GM23338 (cell line): ENCODE measurements around the gene MICAL3.

Experiments
- CTCF ChIP-seq, 2 experiments: fragments of 200-600 bp in 1 of 2; sonication (generic) in 1 of 2; conservative IDR thresholded peaks; 2 replicates each; pipeline versions ENCODE4 v1.5.1 to v1.6.1; 2016 to 2017; ENCODE audit warnings: antibody characterized with exemption in 2 of 2, low read depth in 2 of 2, mild to moderate bottlenecking in 2 of 2, moderate library complexity in 1 of 2
- EZH2 ChIP-seq: fragments of 200-600 bp; sonication (generic); IDR thresholded peaks from one replicate; pipeline ENCODE4 v1.8.0; 2017; ENCODE audit warnings: antibody characterized with exemption, mild to moderate bottlenecking, low read depth; ENCODE audit not compliant: unreplicated experiment
- EZH2phosphoT487 ChIP-seq: fragments of 200-600 bp; sonication (generic); IDR thresholded peaks from one replicate; pipeline ENCODE4 v1.8.1; 2018; ENCODE audit warnings: antibody characterized with exemption; ENCODE audit not compliant: unreplicated experiment
- POLR2AphosphoS5 ChIP-seq: IDR thresholded peaks from 2 replicates; pipeline ENCODE4 v1.6.1; 2016; ENCODE audit warnings: antibody characterized with exemption, low read depth
- ZNF462 ChIP-seq: fragments of 250-450 bp; sonication (Bioruptor Pico); IDR thresholded peaks from 2 replicates; pipeline ENCODE4 v1.5.0; 2020; ENCODE audit warnings: mild to moderate bottlenecking, moderate library complexity

- no peak for TF ChIP-seq CTCF (conservative IDR thresholded peaks at IDR 0.05; ENCODE audit: low read depth in 2 of 2)
- no peak for TF ChIP-seq EZH2
- no peak for TF ChIP-seq EZH2phosphoT487
- TF ChIP-seq POLR2AphosphoS5: no peak
- no peak for TF ChIP-seq ZNF462 (CRISPR knock-in tag)
These were observed 241.7 kb downstream of the MICAL3 start for GRCh38 chr22:17782621-17783020.
